Stimulated activated CD8-positive, alpha-beta memory T cell treated with anti-CD3 and anti-CD28 coated beads, Interleukin-4, amount 100 ng/mL, for 48 hours (primary cell): ENCODE measurements around the gene TFR2.
A peak's percentile ranks its signal among the peaks of the same experiment; 100 is the strongest.

Experiments
- DNase-seq: peaks from one replicate; pipeline ENCODE4 v3.0.0-alpha.2; 2020

The TFR2 gene

DNA sequence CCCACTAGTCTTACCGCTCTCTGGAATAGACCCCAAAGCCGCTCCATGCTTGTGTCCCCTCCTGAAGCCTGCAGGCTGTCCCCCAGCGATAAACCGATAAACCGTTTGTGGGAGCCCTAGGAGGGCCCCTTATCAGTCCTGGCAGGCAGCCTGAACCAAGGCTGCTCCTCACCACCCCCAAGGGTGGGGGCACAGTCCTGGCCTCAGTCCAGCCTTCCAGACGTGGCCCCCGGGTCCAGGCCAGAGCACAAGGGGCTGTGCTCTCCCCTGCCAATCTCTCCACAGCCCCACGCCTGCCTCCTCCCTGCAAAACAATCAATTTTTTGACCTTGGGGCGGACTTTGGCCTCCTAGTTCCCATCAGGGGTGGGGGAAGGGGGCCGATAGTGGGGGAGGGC, at the start of gene TFR2:
TSS of gene TFR2 (minus strand) at position 90 of the 397 bp plus-strand sequence. CDS start at position 47, 43 bp downstream.
- DNase-seq: no peak

DNA sequence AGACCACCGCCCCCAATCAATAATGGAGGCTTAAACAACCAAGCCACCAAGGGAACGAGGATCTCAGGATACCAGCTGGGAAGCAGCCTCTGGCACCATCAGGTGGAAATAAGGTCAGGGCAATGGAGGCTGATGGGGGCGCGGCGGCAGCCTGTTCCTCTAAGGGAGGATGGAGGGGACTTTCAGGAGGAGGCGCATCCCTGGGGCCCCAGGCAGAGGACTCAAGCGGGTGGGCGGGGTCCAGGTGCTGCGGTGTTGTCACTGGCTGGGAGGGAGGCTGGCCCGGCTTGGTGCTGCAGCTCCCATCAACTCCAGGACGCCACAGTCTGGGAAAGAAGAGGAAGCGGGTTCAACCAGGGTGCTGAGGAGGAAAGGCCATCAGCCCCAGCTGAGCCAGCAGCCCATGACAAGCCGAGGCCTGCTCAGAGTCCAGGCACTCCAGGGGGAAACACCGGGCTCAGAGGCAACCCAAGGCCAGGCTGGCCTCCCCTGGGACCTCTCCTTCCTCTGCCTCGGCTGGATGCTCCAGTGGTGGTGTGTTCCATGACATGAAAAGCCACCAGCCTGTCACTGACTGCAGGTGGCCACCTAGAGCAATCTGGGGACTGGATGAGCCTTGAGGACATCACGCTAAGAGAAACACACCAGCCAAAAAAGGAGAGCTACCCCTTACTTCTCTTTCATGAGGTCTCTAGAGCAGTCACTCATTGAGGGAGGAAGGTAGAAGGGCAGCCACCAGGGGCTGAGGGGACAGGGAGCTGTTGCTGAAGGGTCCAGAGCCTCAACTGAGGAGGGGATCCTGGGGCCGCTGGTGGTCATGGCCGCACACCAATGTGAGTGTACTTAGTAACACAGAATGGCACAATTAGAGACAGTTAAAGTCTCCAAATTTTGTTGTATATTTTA, 48.1 kb upstream of the TFR2 start:
- DNase-seq: no peak

DNA sequence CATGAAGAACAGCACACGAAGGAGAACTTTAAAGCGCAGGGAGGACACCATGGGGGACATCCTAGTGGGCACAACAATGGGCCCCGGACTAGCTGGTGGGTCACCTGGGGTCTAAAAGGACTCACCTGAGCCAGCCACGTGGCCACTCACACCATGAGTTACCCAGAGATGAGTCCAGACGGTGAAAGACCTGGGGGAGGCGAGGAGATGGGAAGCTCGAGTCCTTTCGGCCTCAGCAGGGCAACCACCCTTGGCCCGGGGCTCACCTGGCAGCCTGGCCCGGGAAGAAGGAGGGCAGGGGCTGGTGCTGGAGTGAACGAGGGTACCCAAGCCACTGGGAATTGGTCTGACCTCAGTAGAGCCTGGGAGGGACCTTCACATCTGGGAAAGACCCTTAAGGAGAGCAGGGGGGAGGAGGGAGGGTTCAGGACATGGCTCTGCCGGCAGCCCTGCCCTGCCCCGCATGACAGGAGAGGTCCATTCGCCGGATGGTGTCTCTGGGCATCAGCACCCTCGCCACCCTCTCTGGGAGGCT, 47.0 kb upstream of the TFR2 start:
- no peak for DNase-seq

DNA sequence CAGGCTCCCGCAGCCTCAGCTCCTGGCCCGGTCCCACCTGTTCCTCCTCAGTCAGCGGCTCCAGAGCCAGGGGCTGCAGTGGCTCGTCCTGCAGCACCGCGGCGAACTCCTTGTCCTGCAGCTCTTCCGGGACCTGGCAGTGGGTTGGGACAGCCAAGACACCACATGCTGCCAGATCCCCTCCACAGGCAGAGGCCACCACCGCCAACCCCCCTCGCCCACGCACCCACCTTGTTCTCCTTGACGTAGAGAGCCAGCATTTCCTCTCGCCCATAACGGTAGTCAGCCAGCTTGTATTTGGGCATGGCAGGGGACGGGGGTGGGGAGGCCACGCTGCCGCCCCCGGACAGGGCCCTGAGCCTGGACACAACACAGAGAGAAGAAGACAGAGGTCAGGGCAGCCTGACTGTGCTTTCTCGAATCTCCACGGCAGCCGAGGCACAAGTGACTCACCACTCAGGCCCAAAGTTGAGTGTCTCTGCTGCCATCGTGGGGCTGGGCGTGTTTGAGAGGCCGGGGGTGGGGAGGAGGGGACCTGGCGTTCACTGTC, 46.5 kb upstream of the TFR2 start:
- DNase-seq: no peak

- no peak for DNase-seq
Observed at GRCh38 chr7:100687261-100687660, 45.9 kb upstream of the TFR2 start.

DNA sequence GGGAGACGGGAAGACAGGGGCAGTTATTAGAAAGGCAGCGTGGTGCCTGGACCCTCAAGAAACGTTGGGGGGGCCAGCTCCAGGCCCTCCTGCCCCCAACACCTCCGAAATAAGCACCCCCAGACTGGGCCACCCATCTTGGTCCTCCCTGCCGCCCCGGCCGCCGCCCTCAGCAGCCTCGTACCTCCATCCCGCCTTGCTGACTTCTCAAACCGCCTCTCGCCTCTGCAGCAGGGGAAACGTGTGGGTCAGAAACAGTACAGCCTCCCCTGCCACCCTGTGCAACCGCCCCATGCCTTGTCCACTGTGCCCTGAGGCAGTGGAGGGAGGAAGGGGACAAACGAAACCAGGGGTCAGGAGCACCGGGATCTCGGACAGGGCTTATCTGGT, 45.5 kb upstream of the TFR2 start:
- no peak for DNase-seq

GRCh38 chr7:100686201-100686821, 45.0 kb upstream of the TFR2 start:
- DNase-seq: no peak

GRCh38 chr7:100685631-100686145, 44.3 kb upstream of the TFR2 start:
- DNase-seq: no peak

GRCh38 chr7:100685049-100685605, 43.8 kb upstream of the TFR2 start:
- DNase-seq: no peak

- DNase-seq: no peak
Observed at GRCh38 chr7:100684534-100685042, 43.2 kb upstream of the TFR2 start.

- no peak for DNase-seq
Observed at GRCh38 chr7:100683659-100684533, 42.5 kb upstream of the TFR2 start.

- no peak for DNase-seq
Observed at GRCh38 chr7:100682991-100683658, 41.8 kb upstream of the TFR2 start.

DNA sequence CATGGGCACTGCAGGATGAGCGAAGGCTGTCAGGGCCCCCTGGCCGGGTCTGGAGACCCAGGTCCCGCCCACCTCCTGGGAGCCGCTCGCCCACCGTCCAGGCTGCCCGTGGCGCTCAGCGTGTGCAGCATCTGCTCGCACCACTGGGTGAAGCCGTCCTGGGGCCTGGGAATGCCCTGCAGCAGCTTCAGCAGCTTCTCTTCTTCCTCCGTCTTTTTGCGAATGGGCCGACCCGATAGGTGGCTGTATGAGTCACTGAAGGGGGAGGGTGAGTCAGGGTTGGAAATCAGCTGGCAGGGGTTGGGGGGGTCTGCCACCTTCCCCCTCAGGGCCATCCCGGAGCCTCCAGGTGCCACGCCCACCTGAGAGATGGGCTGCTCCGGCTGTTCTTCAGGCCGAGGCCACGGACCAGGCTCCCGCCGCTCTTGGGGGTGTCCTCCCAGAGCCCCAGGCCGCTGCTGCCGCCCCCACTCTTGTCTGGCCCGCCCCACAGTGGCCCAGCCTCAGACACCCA, 40.9 kb upstream of the TFR2 start:
- DNase-seq: peak; percentile 54

DNA sequence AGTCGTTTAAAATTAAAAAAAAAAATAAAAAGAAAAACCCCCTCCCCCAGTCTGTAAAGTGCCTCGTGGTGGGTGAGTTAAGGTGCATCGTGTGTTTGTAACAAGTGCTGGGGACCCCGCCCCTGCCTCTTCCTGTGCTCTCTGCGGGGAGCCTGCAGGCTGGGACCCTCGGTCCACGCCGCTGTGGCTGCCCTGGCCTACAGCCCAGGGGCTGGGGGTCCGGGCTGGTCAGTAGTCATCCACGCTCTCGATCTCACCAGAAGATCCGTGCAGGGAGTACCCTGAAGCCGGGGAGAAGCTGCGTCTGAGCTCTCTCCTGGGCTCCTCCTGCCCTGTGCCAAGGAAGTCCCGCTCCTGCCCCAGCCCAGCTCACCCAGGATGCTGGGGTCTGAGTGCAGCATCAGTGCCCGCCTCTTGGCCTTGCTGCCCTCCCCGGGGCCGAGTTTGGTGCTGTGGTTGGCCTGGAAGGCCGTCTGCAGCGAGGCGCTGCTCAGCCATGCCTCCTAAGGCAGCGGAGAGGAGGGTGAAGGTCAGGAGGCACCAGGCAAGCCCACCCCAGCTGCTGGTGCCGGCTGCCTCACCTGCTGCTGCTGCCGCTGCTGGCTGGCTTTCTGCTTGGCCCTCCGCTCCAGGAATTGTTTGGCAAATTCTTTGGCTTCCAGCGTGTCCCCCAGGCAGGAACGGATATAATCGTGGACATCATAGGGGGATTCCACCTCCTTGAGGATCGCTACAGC, 40.3 kb upstream of the TFR2 start:
- DNase-seq: no peak

- DNase-seq: no peak
Observed at GRCh38 chr7:100680576-100681271, 39.4 kb upstream of the TFR2 start.

GRCh38 chr7:100679927-100680575, 38.7 kb upstream of the TFR2 start:
- no peak for DNase-seq

- no peak for DNase-seq
Observed at GRCh38 chr7:100679129-100679926, 38.0 kb upstream of the TFR2 start.

- DNase-seq: no peak
Observed at GRCh38 chr7:100678291-100678984, 37.1 kb upstream of the TFR2 start.
